Muscle layer of duodenum (tissue), 2 donors: Measurements from ENCODE around the gene RPS16.

Source experiments
- H3K27ac ChIP-seq: one replicate; pipeline ENCODE4 v1.7.0; 2013; ENCODE audit warnings: mild to moderate bottlenecking, low read length
- H3K27me3 ChIP-seq: one replicate; pipeline ENCODE4 v1.7.0; 2013; ENCODE audit warnings: low read depth, mild to moderate bottlenecking, control low read depth, low read length
- H3K36me3 ChIP-seq, 2 donors: one replicate each; pipeline ENCODE4 v1.7.0; 2013; ENCODE audit warnings: low read length in 2 of 2, control low read depth in 1 of 2, mild to moderate bottlenecking in 1 of 2; ENCODE audit not compliant: insufficient read depth in 2 of 2, control insufficient read depth in 1 of 2
- H3K4me1 ChIP-seq, 2 donors: one replicate each; pipeline ENCODE4 v1.7.0; 2013; ENCODE audit warnings: low read length in 2 of 2, mild to moderate bottlenecking in 2 of 2, control low read depth in 1 of 2, moderate library complexity in 1 of 2; ENCODE audit not compliant: insufficient read depth in 2 of 2, control insufficient read depth in 1 of 2
- H3K4me3 ChIP-seq, 2 donors: one replicate each; pipeline ENCODE4 v1.7.0; 2013; ENCODE audit warnings: low read length in 2 of 2, low read depth in 1 of 2, mild to moderate bottlenecking in 1 of 2
- H3K9me3 ChIP-seq, 2 donors: one replicate each; pipeline ENCODE4 v1.7.0; 2013; ENCODE audit warnings: low read length in 2 of 2, control low read depth in 1 of 2, mild to moderate bottlenecking in 1 of 2; ENCODE audit not compliant: control insufficient read depth in 1 of 2
- donor health status: healthy.

RPS16 gene

DNA sequence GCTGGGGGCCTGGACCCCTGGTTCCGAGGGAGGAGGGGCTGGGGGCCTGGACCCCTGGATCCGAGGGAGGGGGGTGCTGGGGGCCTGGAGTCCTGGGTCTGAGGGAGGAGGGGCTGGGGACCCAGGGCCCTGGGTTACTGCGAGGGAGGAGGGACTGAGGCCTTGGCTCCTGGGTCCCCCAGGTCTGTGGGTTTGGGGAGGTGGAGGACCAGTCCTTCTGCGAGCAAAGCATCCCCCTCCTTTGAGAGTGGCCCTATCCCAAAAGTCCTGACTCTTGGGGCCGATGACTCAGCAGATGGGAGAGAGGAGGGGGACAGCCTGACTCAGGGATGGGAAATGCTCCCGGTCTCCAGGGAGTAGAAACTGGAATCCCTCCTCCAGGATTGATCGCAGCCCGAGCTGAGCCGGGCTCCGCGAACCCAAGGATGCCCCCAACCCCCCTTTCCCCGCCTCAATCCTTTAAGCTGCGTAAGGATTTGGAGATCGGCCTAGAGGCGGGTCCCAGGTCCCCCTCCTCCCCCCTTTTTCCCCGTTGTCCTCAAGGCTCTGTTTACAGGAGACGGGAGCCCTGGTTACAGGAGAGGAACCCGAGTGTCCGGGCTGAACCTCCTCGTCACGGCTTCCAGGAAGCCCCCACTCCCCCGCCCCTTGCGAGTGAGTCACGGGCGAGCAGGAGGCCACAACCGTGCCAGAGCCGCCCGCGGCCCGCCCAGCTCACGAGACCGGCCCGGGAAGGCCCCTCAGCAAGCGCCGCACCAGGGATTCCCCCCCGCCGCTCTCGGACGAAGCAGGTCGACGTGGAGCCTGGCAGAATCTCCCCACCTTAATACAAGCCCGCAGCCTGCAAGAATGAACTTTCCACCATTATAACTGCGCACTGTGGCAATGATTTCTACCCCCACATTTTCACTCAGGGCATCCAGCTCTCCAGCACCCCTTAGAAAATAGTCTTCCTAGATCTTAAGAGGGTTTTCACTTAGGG is 32.1 kb downstream of the RPS16 start:
- Histone ChIP-seq H3K27ac (peak overlapping the region; percentile 98), H3K4me3 (peak overlapping the region; percentile 54 to 64), H3K36me3 (peaks cover 13 to 29% of the 10 kb centered on the region in 2 donors), H3K9me3 (no peaks in the 10 kb centered on the region), H3K27me3 (no peaks in the 10 kb centered on the region), H3K4me1 (peaks cover 6 to 7% of the 10 kb centered on the region in 2 donors)

DNA sequence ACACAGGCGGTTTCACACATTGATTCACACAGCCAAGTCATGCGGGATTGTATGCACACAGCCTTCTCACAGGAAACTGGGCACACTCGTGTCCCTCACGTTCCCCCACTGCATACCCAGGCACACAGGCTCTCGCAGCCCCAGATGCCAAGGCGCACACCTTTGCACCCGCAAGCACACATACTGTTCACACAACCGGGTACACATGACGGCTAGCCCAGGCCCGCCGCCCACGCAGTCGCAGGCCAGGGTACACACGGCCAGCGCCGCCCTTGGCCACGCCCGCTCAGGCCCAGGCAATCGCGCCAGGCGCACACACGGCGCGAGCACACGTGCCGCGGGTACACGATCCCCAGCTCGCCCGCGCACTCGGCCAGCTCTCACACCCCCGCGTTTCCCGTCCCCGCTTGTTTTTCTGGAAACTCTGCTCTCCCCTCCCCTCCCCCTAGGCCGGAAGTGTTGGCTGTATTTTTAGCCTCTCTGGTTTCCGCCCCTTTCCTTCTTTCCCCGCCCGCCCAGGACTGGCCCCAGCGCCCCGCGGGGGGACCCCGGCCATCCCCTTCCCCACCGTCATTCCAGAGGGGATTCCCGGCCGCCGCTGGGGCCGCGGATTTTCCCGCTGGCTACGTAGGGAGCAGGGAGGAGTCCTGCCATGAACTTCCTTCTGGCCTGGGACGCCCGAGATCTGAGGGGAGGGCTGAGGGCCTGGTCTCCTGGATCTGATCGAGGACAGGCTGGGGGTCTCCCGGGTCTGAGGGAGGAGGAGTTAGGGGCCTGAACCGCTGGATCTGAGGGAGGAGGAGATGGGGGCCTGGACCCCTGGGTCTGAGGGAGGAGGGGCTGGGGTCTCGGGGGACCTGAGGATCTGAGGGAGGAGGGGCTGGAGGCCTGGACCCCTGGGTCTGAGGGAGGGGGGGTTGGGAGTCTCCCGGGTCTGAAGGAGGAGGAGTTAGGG is 33.1 kb downstream of the RPS16 start:
- Histone ChIP-seq H3K4me1 (peaks cover 15 to 16% of the 10 kb centered on the region in 2 donors), H3K27me3 (no peaks in the 10 kb centered on the region), H3K27ac (peak overlapping the region; percentile 98), H3K4me3 (peak overlapping the region; percentile 54 to 64), H3K9me3 (no peaks in the 10 kb centered on the region), H3K36me3 (peaks cover 3 to 19% of the 10 kb centered on the region in 2 donors)

DNA sequence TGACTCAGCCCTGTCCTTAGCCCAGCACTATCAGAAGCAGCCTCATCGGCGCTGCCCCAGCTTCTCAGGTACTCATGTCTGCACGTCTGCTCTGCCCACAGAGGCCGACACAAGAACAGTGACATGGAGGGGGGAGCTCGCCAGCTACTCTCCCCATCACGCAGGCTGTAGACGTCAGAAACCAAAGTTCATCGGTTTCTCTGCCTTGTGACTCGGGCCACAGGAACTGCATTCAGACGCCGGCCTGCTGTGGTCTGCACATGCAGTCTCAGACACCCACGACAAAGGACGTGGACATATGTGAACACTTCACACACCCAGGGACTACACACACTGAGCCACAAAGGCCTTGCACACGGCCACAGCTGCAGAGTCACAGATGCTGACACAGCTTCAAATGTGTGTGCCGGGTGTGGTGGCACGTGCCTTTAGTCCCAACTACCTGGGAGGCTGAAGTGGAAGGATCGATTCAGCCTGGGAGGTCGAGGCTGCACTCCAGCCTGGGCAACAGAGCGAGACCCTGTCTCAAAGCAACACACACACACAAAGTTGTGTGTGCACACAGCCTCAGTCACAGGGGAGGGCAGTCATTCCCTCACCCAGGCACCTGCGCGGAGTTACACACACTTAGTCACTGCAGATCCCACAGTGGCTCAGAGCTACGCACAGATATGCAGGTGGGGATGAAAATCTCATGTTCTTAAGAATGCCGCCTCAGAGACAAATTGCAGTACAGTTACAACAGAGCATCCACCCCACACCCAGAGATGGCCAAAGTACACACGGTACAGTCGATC is 34.0 kb downstream of the RPS16 start:
- Histone ChIP-seq H3K27me3 (no peaks in the 10 kb centered on the region), H3K4me3 (peak overlapping the region; percentile 54 to 64), H3K9me3 (no peaks in the 10 kb centered on the region), H3K27ac (peak overlapping the region; percentile 98), H3K4me1 (peaks cover 15 to 22% of the 10 kb centered on the region in 2 donors), H3K36me3 (peaks cover 0 to 11% of the 10 kb centered on the region in 2 donors)

DNA sequence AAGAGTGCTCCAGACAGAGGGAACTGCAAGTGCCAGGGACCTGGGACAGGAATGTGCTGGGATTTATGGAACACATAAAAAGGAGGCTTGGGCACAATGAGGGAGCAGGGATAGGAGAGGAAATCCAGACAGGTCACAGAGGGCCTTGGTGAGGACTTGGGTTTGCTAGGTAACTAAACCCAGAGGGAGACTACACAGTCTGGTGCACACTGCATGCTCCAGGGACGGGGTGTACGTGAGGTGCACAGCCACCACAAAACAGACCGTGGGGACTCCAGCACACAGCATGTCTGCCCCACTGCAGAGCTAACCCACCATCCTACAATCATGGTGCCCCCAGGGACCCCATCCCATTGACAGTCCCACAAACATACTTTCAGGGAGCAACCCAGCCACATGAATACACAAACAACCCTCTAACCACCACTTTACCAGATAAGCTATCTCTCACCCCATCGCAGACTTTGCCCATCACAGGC is 34.6 kb downstream of the RPS16 start:
- no peaks in the 10 kb centered on the region for H3K27me3 ChIP-seq
- peaks cover 15 to 22% of the 10 kb centered on the region in 2 donors for H3K4me1 ChIP-seq
- peak overlapping the region in 1 of 2 donors; percentile 54 for H3K4me3 ChIP-seq
- peak overlapping the region; percentile 98 for H3K27ac ChIP-seq
- H3K36me3 ChIP-seq = peaks cover 0 to 10% of the 10 kb centered on the region in 2 donors
- H3K9me3 ChIP-seq = no peaks in the 10 kb centered on the region

DNA sequence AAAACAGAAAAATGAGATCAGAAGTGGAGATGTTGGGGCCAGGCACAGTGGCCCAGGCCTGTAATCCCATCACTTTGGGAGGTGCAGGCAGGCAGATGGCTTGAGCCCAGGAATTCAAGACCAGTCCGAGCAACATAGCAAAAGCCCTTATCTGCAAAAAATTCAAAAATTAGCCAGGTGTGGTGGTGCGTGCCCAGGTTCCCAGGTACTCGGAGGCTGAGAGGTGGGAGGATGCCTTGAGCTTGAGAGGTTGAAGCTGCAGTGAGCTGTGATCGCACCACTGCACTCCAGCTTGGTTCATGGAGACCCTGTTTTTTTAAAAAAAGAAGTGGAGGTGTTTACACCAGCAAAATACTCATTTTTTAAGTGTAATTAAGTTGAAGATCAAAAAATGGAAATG is 35.7 kb downstream of the RPS16 start:
- H3K27ac ChIP-seq = peak overlapping the region; percentile 49
- no peaks in the 10 kb centered on the region for H3K9me3 ChIP-seq
- H3K4me3 ChIP-seq = no peak overlapping the region
- H3K4me1 ChIP-seq = peaks cover 15 to 16% of the 10 kb centered on the region in 2 donors
- H3K27me3 ChIP-seq = no peaks in the 10 kb centered on the region
- peaks cover 3 to 14% of the 10 kb centered on the region in 2 donors for H3K36me3 ChIP-seq

DNA sequence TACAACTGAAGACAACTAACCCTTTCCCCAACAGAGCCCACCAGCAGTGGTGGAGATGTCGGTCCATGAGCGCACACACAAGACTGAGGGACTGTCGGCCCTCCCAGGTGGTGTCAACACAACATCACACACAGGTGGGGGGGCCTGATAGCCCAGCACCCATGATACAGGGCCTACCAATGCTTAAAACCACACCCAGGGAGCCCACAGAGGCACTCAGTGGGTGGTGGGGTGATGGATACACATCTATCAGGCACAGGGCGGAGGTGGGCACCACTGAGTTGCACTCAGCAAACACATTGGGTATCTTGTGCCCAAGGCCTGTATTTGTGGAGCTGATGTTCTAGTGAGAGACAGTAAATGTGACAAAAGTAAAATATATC is 36.1 kb downstream of the RPS16 start:
- peak overlapping the region; percentile 49 for H3K27ac ChIP-seq
- peaks cover 15% of the 10 kb centered on the region in 2 donors for H3K4me1 ChIP-seq
- H3K27me3 ChIP-seq = no peaks in the 10 kb centered on the region
- no peak overlapping the region for H3K4me3 ChIP-seq
- H3K36me3 ChIP-seq = peaks cover 4 to 14% of the 10 kb centered on the region in 2 donors
- no peaks in the 10 kb centered on the region for H3K9me3 ChIP-seq

DNA sequence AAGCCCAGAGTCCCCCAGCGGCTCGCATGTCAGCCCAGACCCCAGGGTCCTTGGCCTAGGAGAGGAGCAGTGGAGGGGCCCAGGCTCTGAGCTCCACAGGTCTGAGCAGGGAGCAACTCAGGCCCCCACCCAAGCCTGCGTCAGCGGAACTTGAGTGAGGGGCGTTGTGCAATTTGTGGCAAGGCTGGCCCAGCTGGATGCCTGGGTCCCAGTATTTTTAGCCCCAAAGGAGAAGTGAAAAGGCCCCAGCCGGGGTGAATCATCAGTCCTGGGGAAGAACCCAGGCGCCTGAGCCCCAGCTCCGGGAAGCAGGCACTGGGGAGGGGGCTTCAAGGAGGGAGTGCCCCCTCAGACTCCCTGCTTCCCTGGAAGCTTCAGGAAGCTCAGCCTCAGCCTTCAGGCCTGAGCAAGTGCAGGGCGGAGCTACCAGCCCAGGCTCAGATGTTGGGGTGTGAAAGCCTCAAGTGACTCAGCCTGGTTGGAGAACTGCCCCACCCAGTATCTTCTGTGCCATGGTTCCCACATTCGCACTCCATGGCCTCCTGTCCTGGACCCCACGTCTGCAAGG is 37.4 kb downstream of the RPS16 start:
- H3K4me3 ChIP-seq = peak overlapping the region; percentile 30 to 44
- H3K27me3 ChIP-seq = no peaks in the 10 kb centered on the region
- peaks cover 12 to 22% of the 10 kb centered on the region in 2 donors for H3K36me3 ChIP-seq
- H3K4me1 ChIP-seq = peaks cover 15% of the 10 kb centered on the region in 2 donors
- H3K27ac ChIP-seq = peak overlapping the region; percentile 95
- H3K9me3 ChIP-seq = no peaks in the 10 kb centered on the region

DNA sequence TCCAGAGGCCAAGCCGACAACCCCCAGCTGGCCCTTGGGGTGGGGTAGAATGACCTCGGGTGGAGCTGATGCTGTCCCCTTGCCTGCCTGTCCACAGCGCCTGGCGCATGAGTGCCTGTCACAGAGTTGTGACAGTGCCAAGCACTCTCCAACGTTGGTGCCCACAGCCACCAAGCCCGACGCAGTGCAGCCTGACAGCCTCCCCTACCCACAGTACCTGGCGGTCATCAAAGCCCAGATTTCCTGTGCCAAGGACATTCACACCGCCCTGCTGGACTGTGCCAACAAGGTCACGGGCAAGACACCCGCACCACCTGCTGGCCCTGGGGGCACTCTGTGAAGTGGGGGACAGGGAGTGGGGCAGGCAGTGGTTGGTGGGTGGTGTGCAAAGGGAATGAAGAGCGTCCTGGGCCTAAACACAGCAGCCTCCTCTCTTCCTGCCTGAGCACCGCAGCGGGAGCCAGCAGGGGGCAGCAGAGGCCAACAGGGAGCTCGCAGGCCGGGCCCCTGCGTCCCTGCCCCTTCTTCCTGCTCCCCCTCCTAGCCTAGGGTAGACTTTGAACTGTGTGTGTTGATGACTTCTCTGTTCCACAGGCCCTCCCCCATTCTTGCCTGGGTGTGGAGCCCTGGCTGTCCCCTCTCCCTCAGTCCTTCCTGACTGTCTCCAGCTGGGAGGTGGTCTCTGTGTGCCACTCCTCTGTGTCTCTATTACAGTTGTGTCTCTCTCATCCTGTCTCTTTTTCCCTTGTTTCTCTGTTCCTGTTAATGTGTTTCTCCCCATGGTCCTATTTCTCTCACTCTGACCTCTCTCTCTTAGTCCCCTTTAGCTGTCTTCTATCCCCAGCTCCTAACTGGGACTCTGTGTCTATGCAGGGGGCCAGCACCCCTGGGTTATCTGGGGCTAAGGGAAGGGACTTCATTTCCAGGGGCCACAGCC is 38.1 kb downstream of the RPS16 start:
- Histone ChIP-seq H3K27ac (peak overlapping the region; percentile 95), H3K9me3 (no peaks in the 10 kb centered on the region), H3K4me1 (peaks cover 15 to 18% of the 10 kb centered on the region in 2 donors), H3K4me3 (peak overlapping the region; percentile 30 to 44), H3K27me3 (no peaks in the 10 kb centered on the region), H3K36me3 (peaks cover 12 to 17% of the 10 kb centered on the region in 2 donors)

DNA sequence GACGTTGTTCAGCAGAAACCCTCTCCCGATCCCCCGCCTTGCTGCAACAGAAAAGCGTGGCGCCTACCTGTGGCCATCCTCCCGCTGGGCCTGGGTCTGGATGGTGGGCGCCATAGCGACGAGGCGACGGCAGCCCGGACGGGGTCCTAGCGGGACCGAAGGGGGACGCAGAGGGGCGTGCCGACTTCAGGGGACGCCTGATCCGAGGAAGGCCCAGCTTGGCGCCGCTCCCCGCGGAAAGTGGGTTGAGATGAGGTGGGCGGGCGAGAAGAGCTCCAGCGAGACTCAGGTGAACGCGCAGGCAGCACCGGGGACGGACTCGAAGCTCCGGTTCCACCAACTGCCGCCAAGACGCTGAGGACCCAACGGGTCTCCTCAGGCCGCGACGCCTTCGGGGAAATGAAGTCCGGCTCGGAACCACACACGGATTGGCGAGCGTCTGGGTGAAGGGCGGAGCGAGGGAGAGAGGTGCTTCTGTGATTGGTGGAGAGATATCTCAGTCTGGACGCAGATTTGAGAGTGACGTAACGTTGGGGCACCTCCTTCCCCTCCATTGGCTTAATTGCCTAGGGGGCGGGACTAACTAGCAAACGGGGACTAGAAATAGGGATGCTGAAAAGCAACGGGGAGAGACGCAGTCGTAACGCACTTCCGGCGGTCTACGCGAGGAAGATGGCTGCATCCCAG is 44.9 kb downstream of the RPS16 start, which contains the start of the genes MED29 and PAF1:
MED29 (plus strand) TSS at position 628 of the 687 bp plus-strand sequence; CDS start at position 673, 45 bp downstream.
PAF1 (minus strand) TSS at position 356 of the 687 bp plus-strand sequence; CDS start at position 114, 242 bp downstream.
- Histone ChIP-seq H3K36me3 (peaks cover 44 to 51% of the 10 kb centered on the region in 2 donors), H3K27ac (peak within 1 kb of the TSS; percentile 93), H3K4me1 (peaks cover 15 to 24% of the 10 kb centered on the region in 2 donors), H3K27me3 (no peaks in the 10 kb centered on the region), H3K9me3 (no peaks in the 10 kb centered on the region), H3K4me3 (peak within 1 kb of the TSS; percentile 94 to 97)
